Measurements from ENCODE around the gene SPDYE4. TPM values are rescaled to one million over a fixed set of nuclear protein-coding genes. Genes with fewer than 3 reads are reported as not detected.

The SPDYE4 gene
- total and polyA plus RNA-seq, 2 donors (not counting 1 experiment from before 2014, with no cell fraction given), result not detected

- Histone ChIP-seq H3K9me3 (ENCODE audit: control insufficient read depth, insufficient read depth, low read depth, low read length) (no peaks in the 10 kb centered on the region), H3K9ac (ENCODE audit: insufficient read depth, low read length) (no peak overlapping the region), H3K4me2 (ENCODE audit: extremely low read depth, insufficient read depth, low read length) (no peak overlapping the region), H3K4me1 (ENCODE audit: control insufficient read depth, extremely low read depth, insufficient read depth, low read length) (no peaks in the 10 kb centered on the region), H3K36me3 (ENCODE audit: control insufficient read depth, insufficient read depth, low read length) (no peaks in the 10 kb centered on the region), H2AFZ (ENCODE audit: low read length) (no peak overlapping the region), H3K4me3 (replicated peaks in 1 of 4; ENCODE audit: control extremely low read depth in 1 of 4, insufficient read depth in 1 of 4, low read depth in 3 of 4, low read length in 4 of 4) (no peak overlapping the region), H4K20me1 (ENCODE audit: control insufficient read depth, extremely low read depth, insufficient read depth, low read length) (no peaks in the 10 kb centered on the region), H3K27ac (ENCODE audit: insufficient read depth, low read length) (no peak overlapping the region), H3K79me2 (ENCODE audit: control insufficient read depth, insufficient read depth, low read length) (no peaks in the 10 kb centered on the region), H3K27me3 (ENCODE audit: control insufficient read depth, insufficient read depth, low read length) (peaks cover 6% of the 10 kb centered on the region)
- DNase-seq (ENCODE audit: low read depth in 2 of 2), result no peak
- TF ChIP-seq CTCF (conservative IDR thresholded peaks at IDR 0.05 in 1 of 2, IDR thresholded peaks at IDR 0.05 in 1 of 2; ENCODE audit: low read depth in 1 of 2, low read length in 2 of 2), result no peak
- TF ChIP-seq EZH2 (IDR thresholded peaks at IDR 0.05; ENCODE audit: low read length, missing control alignments), result no peak
Measured at GRCh38 chr17:8709006-8709405, 49.3 kb downstream of the SPDYE4 start.

GRCh38 chr17:8708025-8708461 lies 50.3 kb downstream of the SPDYE4 start:
- no peak overlapping the region for H3K9ac ChIP-seq (ENCODE audit: insufficient read depth, low read length)
- H3K4me2 ChIP-seq (ENCODE audit: extremely low read depth, insufficient read depth, low read length), result no peak overlapping the region
- no peaks in the 10 kb centered on the region for H4K20me1 ChIP-seq (ENCODE audit: control insufficient read depth, extremely low read depth, insufficient read depth, low read length)
- H2AFZ ChIP-seq (ENCODE audit: low read length), result no peak overlapping the region
- no peaks in the 10 kb centered on the region for H3K9me3 ChIP-seq (ENCODE audit: control insufficient read depth, insufficient read depth, low read depth, low read length)
- H3K4me3 ChIP-seq (replicated peaks in 1 of 4; ENCODE audit: control extremely low read depth in 1 of 4, insufficient read depth in 1 of 4, low read depth in 3 of 4, low read length in 4 of 4), result no peak overlapping the region
- H3K27ac ChIP-seq (ENCODE audit: insufficient read depth, low read length), result no peak overlapping the region
- H3K4me1 ChIP-seq (ENCODE audit: control insufficient read depth, extremely low read depth, insufficient read depth, low read length), result no peaks in the 10 kb centered on the region
- no peak for DNase-seq (ENCODE audit: low read depth in 2 of 2)
- no peaks in the 10 kb centered on the region for H3K79me2 ChIP-seq (ENCODE audit: control insufficient read depth, insufficient read depth, low read length)
- no peaks in the 10 kb centered on the region for H3K36me3 ChIP-seq (ENCODE audit: control insufficient read depth, insufficient read depth, low read length)
- TF ChIP-seq CTCF (conservative IDR thresholded peaks at IDR 0.05 in 1 of 2, IDR thresholded peaks at IDR 0.05 in 1 of 2; ENCODE audit: low read depth in 1 of 2, low read length in 2 of 2) (no peak), EZH2 (IDR thresholded peaks at IDR 0.05; ENCODE audit: low read length, missing control alignments) (no peak)
- H3K27me3 ChIP-seq (ENCODE audit: control insufficient read depth, insufficient read depth, low read length), result peaks cover 6% of the 10 kb centered on the region

- Histone ChIP-seq H3K27me3 (ENCODE audit: control insufficient read depth, insufficient read depth, low read length) (peaks cover 6% of the 10 kb centered on the region), H3K4me2 (ENCODE audit: extremely low read depth, insufficient read depth, low read length) (no peak overlapping the region), H3K27ac (ENCODE audit: insufficient read depth, low read length) (no peak overlapping the region), H3K79me2 (ENCODE audit: control insufficient read depth, insufficient read depth, low read length) (no peaks in the 10 kb centered on the region), H3K9me3 (ENCODE audit: control insufficient read depth, insufficient read depth, low read depth, low read length) (no peaks in the 10 kb centered on the region), H3K9ac (ENCODE audit: insufficient read depth, low read length) (no peak overlapping the region), H3K36me3 (ENCODE audit: control insufficient read depth, insufficient read depth, low read length) (no peaks in the 10 kb centered on the region), H2AFZ (ENCODE audit: low read length) (no peak overlapping the region), H3K4me3 (replicated peaks in 1 of 4; ENCODE audit: control extremely low read depth in 1 of 4, insufficient read depth in 1 of 4, low read depth in 3 of 4, low read length in 4 of 4) (no peak overlapping the region), H4K20me1 (ENCODE audit: control insufficient read depth, extremely low read depth, insufficient read depth, low read length) (no peaks in the 10 kb centered on the region), H3K4me1 (ENCODE audit: control insufficient read depth, extremely low read depth, insufficient read depth, low read length) (no peaks in the 10 kb centered on the region)
- TF ChIP-seq CTCF (conservative IDR thresholded peaks at IDR 0.05 in 1 of 2, IDR thresholded peaks at IDR 0.05 in 1 of 2; ENCODE audit: low read depth in 1 of 2, low read length in 2 of 2) (no peak), EZH2 (IDR thresholded peaks at IDR 0.05; ENCODE audit: low read length, missing control alignments) (no peak)
- DNase-seq (ENCODE audit: low read depth in 2 of 2), result no peak
Measured at GRCh38 chr17:8707332-8708024, 50.9 kb downstream of the SPDYE4 start.
